ENCODE measurements around the gene ATG4D. TPM values are rescaled to one million over a fixed set of nuclear protein-coding genes. Genes with fewer than 3 reads are reported as not detected.

The ATG4D gene
- total and polyA plus RNA-seq, 10 of the 15 experiments (the other 5 are each of a cell fraction or from before 2014, with no cell fraction given), result 0.39 to 28.7 (median 13.4) TPM

GRCh38 chr19:10514211-10515145 is 29.2 kb upstream of the ATG4D start:
- Histone ChIP-seq H3K4me2 (ENCODE audit: control insufficient read depth, insufficient read depth) (no peak overlapping the region), H3K27me3 (replicated peaks in 1 of 2; ENCODE audit: control insufficient read depth in 2 of 2, insufficient read depth in 2 of 2, low read length in 1 of 2) (peaks cover 12 to 26% of the 10 kb centered on the region in 2 experiments), H3K9ac (ENCODE audit: control insufficient read depth, insufficient read depth, low read length) (no peak overlapping the region), H3K36me3 (ENCODE audit: control insufficient read depth in 2 of 2, insufficient read depth in 2 of 2, low read length in 1 of 2) (no peaks in the 10 kb centered on the region), H3K4me1 (ENCODE audit: control insufficient read depth, insufficient read depth, low read length) (peaks cover 13% of the 10 kb centered on the region), H3K9me3 (replicated peaks; ENCODE audit: control insufficient read depth, insufficient read depth, low read length) (no peaks in the 10 kb centered on the region), H2AFZ (ENCODE audit: control insufficient read depth, low read depth, low read length) (no peak overlapping the region; the same call in 1 of the 2 replicates), H4K20me1 (ENCODE audit: control insufficient read depth, insufficient read depth) (no peaks in the 10 kb centered on the region), H3K4me3 (no peak overlapping the region), H3K27ac (ENCODE audit: control insufficient read depth, insufficient read depth) (no peak overlapping the region), H3K79me2 (ENCODE audit: control insufficient read depth, insufficient read depth, low read length) (no peaks in the 10 kb centered on the region)
- in situ Hi-C loops (cut with MboI), result no loop called here
- SMC1A ChIA-PET (ENCODE audit: uncharacterized antibody, unreplicated experiment), result interaction anchor here (0.5 kb wide), 1 partner anchor 280 kb away, joined by 3 read pairs; no protein-coding TSS in a partner anchor
- ATAC-seq, result peak; percentile 64
- FAIRE-seq, result no peak
- CTCF ChIA-PET, result no interaction called here
- no peak for DNase-seq (ENCODE audit: low read depth, low spot score)
- intact Hi-C loops (cut with micrococcal nuclease; ENCODE audit: unreplicated experiment), result no loop called here
- POLR2A ChIA-PET, result no interaction called here
- BruUV-seq (replicated peaks), result no TSS peak
- RAD21 ChIA-PET (ENCODE audit: unreplicated experiment), result no interaction called here
- peak; percentile 74 for TF ChIP-seq HDAC6 (IDR thresholded peaks at IDR 0.05; ENCODE audit: unreplicated experiment)
- TF ChIP-seq PML (IDR thresholded peaks at IDR 0.05; ENCODE audit: low read length), result no peak
- TF ChIP-seq HCFC1 (IDR thresholded peaks at IDR 0.05; ENCODE audit: low read length), result no peak
- no peak for TF ChIP-seq USF2 (IDR thresholded peaks at IDR 0.05; ENCODE audit: borderline replicate concordance, low read depth, low read length)
- no peak for TF ChIP-seq E2F4 (IDR thresholded peaks at IDR 0.05; ENCODE audit: low read depth, low read length)
- TF ChIP-seq SIN3A (IDR thresholded peaks at IDR 0.05; ENCODE audit: low read depth, low read length), result no peak
- TF ChIP-seq REST (IDR thresholded peaks at IDR 0.05; ENCODE audit: low read depth, low read length), result no peak
- TF ChIP-seq CTCF (IDR thresholded peaks at IDR 0.05 in 2 of 3, conservative IDR thresholded peaks at IDR 0.05 in 1 of 3; ENCODE audit: control insufficient read depth in 2 of 3, extremely low read depth in 1 of 3, insufficient read depth in 1 of 3, low read depth in 3 of 3, low read length in 3 of 3), result 0 out of 6 replicates have a peak, but pooled peaks of 1 of the 3 experiments have one; percentile 4
- no peak for TF ChIP-seq NFIC (IDR thresholded peaks at IDR 0.05; ENCODE audit: low read depth, low read length)
- no peak for TF ChIP-seq HDAC2 (IDR thresholded peaks at IDR 0.05)
- WGBS (ENCODE audit: insufficient coverage, insufficient replicate concordance, low lambda C conversion rate, missing lambda C conversion rate), result 48% methylated on average over 98 of the region's 107 CpGs

Data from GM12878 (cell line).